ENCODE results near the gene DPM2.

The DPM2 gene

GRCh38 chr9:127973169-127974000 lies 35.7 kb upstream of the DPM2 start:
- no peak for DNase-seq (ENCODE audit: low read depth)

GRCh38 chr9:127972236-127972871 lies 34.7 kb upstream of the DPM2 start:
- DNase-seq (ENCODE audit: low read depth) = no peak

GRCh38 chr9:127971357-127972235 lies 33.9 kb upstream of the DPM2 start:
- DNase-seq (ENCODE audit: low read depth) = no peak

GRCh38 chr9:127970401-127971313 lies 33.0 kb upstream of the DPM2 start:
- DNase-seq (ENCODE audit: low read depth) = no peak

GRCh38 chr9:127968700-127969383 lies 31.2 kb upstream of the DPM2 start:
- peak; percentile 87 for DNase-seq (ENCODE audit: low read depth)

GRCh38 chr9:127968042-127968441 lies 30.4 kb upstream of the DPM2 start:
- DNase-seq (ENCODE audit: low read depth) = no peak

GRCh38 chr9:127967151-127967809 lies 29.6 kb upstream of the DPM2 start:
- no peak for DNase-seq (ENCODE audit: low read depth)

- no peak for DNase-seq (ENCODE audit: low read depth)
These were observed 28.9 kb upstream of the DPM2 start for GRCh38 chr9:127966416-127967150.

GRCh38 chr9:127965953-127966352 lies 28.3 kb upstream of the DPM2 start:
- DNase-seq (ENCODE audit: low read depth) = no peak

GRCh38 chr9:127963359-127964064 lies 25.9 kb upstream of the DPM2 start:
- DNase-seq (ENCODE audit: low read depth) = no peak

- DNase-seq (ENCODE audit: low read depth) = no peak
These were observed 25.3 kb upstream of the DPM2 start for GRCh38 chr9:127963041-127963358.

- no peak for DNase-seq (ENCODE audit: low read depth)
These were observed 24.6 kb upstream of the DPM2 start for GRCh38 chr9:127962278-127962677.

- DNase-seq (ENCODE audit: low read depth) = no peak
These were observed 24.0 kb upstream of the DPM2 start for GRCh38 chr9:127961613-127962155.

- no peak for DNase-seq (ENCODE audit: low read depth)
These were observed 23.5 kb upstream of the DPM2 start for GRCh38 chr9:127961155-127961490.

- DNase-seq (ENCODE audit: low read depth) = no peak
These were observed 22.9 kb upstream of the DPM2 start for GRCh38 chr9:127960410-127961154.

- DNase-seq (ENCODE audit: low read depth) = no peak
These were observed 22.3 kb upstream of the DPM2 start for GRCh38 chr9:127959841-127960409.

GRCh38 chr9:127959398-127959797 lies 21.7 kb upstream of the DPM2 start:
- no peak for DNase-seq (ENCODE audit: low read depth)

GRCh38 chr9:127958728-127959127 lies 21.1 kb upstream of the DPM2 start:
- DNase-seq (ENCODE audit: low read depth) = no peak

All from GM04503 (cell line).